Measurements from ENCODE around the gene OPRL1.

Gene OPRL1

DNA sequence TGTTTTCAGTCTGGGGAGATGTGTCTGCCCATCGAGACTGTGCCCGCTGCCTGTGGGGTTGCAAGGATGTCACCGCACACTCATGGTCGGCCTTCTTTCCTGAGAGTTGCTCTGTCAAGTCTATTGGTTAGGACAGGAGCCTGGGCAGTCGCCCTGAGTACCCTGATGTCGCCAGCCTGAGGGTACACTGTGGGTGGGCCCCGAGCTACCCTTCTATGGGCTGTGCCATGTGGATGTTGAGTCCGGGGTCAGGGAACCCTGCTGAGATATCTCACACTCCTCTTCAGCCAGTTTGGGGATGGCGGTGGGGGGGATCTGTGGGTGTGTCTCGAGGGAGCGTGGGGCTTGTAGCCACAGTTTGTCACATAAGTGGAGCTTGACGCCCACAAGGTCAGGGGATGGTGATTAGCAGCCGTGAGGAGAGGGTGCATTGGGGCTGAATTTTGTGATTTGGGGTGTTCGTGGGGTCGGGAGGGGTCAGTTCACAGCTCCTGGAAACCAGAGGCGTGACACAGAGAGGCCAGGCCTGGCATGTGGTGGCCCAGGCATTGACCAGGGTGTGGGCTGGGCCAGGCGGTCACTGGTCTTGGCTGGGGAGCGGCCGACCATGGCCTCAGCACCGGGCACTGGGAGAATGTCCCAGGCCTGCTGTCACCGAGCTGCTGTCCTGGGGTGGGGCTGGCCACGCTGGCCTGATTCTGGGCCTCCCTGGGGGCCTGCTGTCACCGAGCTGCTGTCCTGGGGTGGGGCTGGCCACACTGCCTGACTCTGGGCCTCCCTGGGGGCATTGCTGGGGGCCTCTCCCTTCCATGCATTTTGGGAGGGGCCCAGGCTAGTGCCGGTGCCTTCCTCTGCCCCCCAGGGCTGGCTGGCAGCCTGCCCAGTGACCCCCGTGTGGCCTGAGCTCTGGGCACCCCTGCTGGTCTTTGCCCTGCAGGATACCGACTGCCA, 29.1 kb downstream of the OPRL1 start:
- H3K27me3 ChIP-seq (ENCODE audit: control insufficient read depth, insufficient read depth, low read length), result peaks cover 4% of the 10 kb centered on the region; the same call in 1 of the 2 replicates
- no peaks in the 10 kb centered on the region for H3K9me3 ChIP-seq (ENCODE audit: control insufficient read depth, insufficient read depth, low read depth, low read length)
- H3K4me3 ChIP-seq (ENCODE audit: low read depth, low read length), result no peak overlapping the region
- no peaks in the 10 kb centered on the region for H3K36me3 ChIP-seq (ENCODE audit: control insufficient read depth, insufficient read depth, low read length)
- no peak overlapping the region for H3K9ac ChIP-seq (ENCODE audit: low read length)
- H3K27ac ChIP-seq (ENCODE audit: low read depth, low read length), result no peak overlapping the region
- H3K4me1 ChIP-seq (ENCODE audit: control insufficient read depth, insufficient read depth, low read length), result peaks cover 7% of the 10 kb centered on the region

DNA sequence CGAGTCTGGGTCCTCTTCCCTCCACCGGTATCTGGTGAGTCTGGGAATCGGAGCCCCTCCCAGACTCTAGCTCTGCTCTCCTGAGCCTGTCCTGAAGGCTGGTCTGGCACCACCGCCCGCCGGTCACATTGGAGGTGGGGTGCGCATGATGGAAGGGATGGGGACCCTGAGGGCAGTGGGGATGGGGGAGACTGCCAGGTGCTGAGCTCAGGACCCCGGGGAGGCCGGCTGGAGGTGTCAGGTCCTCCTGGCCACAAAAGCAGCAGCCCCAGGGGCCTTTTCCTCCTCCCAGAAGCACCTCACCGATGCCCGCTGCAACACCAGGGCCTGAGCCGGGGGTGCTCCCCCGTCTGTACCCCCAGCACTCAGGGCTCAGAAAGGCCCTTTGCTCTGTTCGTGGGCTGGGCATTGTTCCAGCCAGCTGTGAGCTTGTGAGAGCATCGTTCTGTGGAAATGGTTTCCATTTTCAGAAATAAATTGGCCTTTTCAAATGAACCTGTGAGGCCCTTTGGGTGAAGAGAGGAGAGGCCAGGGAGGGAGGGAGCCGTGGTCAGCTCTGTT, 30.0 kb downstream of the OPRL1 start:
- Histone ChIP-seq H3K4me1 (ENCODE audit: control insufficient read depth, insufficient read depth, low read length) (peaks cover 4% of the 10 kb centered on the region; the same call in 1 of the 2 replicates), H3K36me3 (ENCODE audit: control insufficient read depth, insufficient read depth, low read length) (no peaks in the 10 kb centered on the region), H3K27me3 (ENCODE audit: control insufficient read depth, insufficient read depth, low read length) (peaks cover 4% of the 10 kb centered on the region; the same call in 1 of the 2 replicates), H3K9me3 (ENCODE audit: control insufficient read depth, insufficient read depth, low read depth, low read length) (no peaks in the 10 kb centered on the region), H3K9ac (ENCODE audit: low read length) (no peak overlapping the region), H3K27ac (ENCODE audit: low read depth, low read length) (no peak overlapping the region), H3K4me3 (ENCODE audit: low read depth, low read length) (no peak overlapping the region)

DNA sequence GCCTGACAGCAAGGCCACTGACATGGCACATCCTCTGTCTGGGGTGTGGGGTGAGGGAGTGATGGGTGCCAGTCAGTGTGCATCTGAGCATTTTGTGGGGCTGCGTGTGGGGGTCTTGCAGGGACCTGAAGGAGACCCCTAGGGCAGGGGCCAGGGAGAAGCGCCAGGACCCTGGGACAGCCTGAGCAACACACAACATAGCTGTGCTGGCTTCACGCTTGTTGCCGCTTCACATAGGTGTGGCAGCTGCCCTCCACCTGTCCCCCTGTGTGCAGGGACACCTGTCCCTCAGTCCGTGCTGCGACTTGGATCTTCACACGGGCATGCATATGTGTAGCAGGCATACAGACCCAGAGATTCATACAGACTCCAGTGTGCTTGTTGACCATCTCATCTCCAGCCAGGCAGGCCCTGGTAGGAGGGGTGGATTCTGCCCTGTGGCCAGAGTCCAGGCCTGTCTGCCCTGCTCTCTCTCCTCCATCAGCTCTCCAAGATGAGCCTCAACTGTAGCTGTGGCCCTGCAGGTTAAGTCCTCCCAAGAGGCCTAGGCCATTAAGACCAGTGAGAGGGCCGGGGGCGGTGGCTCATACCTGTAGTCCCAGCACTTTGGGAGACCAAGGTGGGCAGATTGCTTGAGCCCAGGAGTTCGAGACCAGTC, 30.7 kb downstream of the OPRL1 start:
- Histone ChIP-seq H3K27me3 (ENCODE audit: control insufficient read depth, insufficient read depth, low read length) (peaks cover 4% of the 10 kb centered on the region; the same call in 1 of the 2 replicates), H3K4me3 (ENCODE audit: low read depth, low read length) (no peak overlapping the region), H3K9ac (ENCODE audit: low read length) (no peak overlapping the region), H3K36me3 (ENCODE audit: control insufficient read depth, insufficient read depth, low read length) (no peaks in the 10 kb centered on the region), H3K9me3 (ENCODE audit: control insufficient read depth, insufficient read depth, low read depth, low read length) (no peaks in the 10 kb centered on the region), H3K4me1 (ENCODE audit: control insufficient read depth, insufficient read depth, low read length) (peaks cover 4% of the 10 kb centered on the region; the same call in 1 of the 2 replicates), H3K27ac (ENCODE audit: low read depth, low read length) (no peak overlapping the region)

DNA sequence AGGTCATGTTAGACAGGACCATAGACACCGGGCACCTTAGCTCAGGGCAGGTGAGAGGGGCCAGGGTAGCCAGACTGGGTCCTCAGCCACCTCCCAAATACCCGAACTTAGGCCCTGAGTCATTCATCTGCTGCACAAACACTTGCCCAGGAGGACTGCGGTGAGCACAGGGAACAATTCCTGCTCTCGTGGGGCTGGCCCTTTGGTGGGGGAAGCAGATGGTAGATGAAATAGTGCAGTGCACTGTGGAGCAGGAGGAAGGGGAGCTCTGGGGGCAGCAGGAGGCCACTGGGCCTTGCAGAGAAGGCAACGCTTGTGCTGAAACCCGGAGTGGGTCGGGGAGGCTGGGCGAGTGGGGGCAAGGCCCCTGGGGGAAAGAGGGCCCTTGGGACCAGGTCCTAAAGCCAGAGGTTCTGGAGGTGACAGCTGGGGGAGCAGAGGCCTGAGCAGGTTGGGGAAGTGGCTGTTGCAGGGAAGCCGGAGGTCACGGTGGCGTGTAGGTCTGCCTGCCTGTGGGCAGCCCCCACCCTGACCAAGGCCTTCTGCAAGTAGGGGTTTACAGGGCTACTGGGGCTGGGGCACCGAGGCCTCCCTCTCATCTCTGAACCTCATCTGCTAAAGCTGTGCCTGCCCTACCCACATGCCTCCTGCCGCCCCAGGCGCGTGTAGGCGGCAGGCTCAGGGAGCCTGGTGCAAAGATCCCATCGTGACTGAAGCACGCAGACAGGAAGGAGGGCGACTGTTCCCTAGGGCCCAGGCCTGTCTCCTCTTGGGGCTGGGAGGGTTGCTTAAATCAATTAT, 32.2 kb downstream of the OPRL1 start:
- Histone ChIP-seq H3K27me3 (ENCODE audit: control insufficient read depth, insufficient read depth, low read length) (no peaks in the 10 kb centered on the region; the same call in 1 of the 2 replicates), H3K27ac (ENCODE audit: low read depth, low read length) (no peak overlapping the region), H3K4me3 (ENCODE audit: low read depth, low read length) (no peak overlapping the region), H3K4me1 (ENCODE audit: control insufficient read depth, insufficient read depth, low read length) (peaks cover 4% of the 10 kb centered on the region; the same call in 1 of the 2 replicates), H3K36me3 (ENCODE audit: control insufficient read depth, insufficient read depth, low read length) (no peaks in the 10 kb centered on the region), H3K9me3 (ENCODE audit: control insufficient read depth, insufficient read depth, low read depth, low read length) (no peaks in the 10 kb centered on the region), H3K9ac (ENCODE audit: low read length) (no peak overlapping the region)

DNA sequence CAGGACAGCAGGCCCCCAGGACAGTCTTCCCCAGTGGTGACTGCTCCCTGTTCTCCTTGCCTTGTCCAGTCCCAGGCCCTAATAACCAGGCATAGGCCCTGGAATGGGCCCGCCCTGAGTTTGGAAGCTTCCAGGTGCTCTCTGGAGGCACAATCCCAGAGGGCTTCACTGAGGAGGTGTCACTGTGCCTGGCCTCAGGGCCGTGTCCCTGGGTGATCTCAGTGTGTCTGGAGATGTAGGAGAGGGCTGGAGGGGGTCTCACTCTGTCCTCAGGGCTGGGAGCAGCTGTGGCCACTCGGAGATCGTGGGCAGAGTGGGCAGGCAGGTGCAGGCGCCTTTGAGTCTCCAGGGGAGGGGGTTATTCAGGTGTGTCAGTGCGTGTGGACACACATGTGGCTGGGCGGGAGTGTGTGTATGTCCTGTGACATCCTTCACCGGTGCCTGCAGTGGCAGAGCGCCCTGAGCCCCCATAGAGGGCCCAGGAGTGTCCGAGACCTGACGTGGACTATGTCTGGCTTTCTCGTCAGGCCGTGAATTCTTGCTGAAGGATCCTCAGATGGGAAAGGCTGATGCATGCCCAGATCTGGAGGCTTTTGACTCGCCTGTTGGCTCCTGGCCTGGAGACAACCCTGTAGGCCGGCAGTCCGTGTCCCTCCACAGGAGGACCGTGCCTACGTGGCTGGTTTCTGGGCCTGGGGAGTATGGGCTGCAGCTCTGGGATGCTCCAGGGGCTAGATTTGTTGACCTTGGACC, 33.0 kb downstream of the OPRL1 start:
- Histone ChIP-seq H3K4me3 (ENCODE audit: low read depth, low read length) (no peak overlapping the region), H3K36me3 (ENCODE audit: control insufficient read depth, insufficient read depth, low read length) (no peaks in the 10 kb centered on the region), H3K9ac (ENCODE audit: low read length) (no peak overlapping the region), H3K4me1 (ENCODE audit: control insufficient read depth, insufficient read depth, low read length) (peaks cover under 1% of the 10 kb centered on the region; the same call in 1 of the 2 replicates), H3K27ac (ENCODE audit: low read depth, low read length) (no peak overlapping the region), H3K9me3 (ENCODE audit: control insufficient read depth, insufficient read depth, low read depth, low read length) (no peaks in the 10 kb centered on the region), H3K27me3 (ENCODE audit: control insufficient read depth, insufficient read depth, low read length) (no peaks in the 10 kb centered on the region; the same call in 1 of the 2 replicates)

DNA sequence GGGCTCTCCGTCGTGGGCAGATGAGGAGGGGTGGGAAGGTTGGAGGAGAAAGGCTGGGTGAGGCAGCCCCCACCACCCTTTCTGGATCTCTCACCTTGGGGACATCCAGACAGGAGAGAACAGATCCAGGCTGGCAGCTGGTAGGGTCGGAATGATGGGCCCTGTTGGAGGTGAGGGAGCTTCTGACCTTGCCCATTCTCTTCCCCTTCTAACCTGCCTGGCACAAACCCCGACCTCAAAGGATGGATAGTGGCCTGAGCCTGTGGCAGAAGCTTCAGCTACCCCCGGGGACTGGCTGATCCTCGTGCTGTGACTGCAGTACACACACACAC, 33.5 kb downstream of the OPRL1 start:
- H3K27ac ChIP-seq (ENCODE audit: low read depth, low read length), result no peak overlapping the region
- no peaks in the 10 kb centered on the region for H3K9me3 ChIP-seq (ENCODE audit: control insufficient read depth, insufficient read depth, low read depth, low read length)
- no peaks in the 10 kb centered on the region for H3K4me1 ChIP-seq (ENCODE audit: control insufficient read depth, insufficient read depth, low read length)
- H3K9ac ChIP-seq (ENCODE audit: low read length), result no peak overlapping the region
- no peaks in the 10 kb centered on the region for H3K36me3 ChIP-seq (ENCODE audit: control insufficient read depth, insufficient read depth, low read length)
- no peaks in the 10 kb centered on the region; the same call in 1 of the 2 replicates for H3K27me3 ChIP-seq (ENCODE audit: control insufficient read depth, insufficient read depth, low read length)
- no peak overlapping the region for H3K4me3 ChIP-seq (ENCODE audit: low read depth, low read length)

DNA sequence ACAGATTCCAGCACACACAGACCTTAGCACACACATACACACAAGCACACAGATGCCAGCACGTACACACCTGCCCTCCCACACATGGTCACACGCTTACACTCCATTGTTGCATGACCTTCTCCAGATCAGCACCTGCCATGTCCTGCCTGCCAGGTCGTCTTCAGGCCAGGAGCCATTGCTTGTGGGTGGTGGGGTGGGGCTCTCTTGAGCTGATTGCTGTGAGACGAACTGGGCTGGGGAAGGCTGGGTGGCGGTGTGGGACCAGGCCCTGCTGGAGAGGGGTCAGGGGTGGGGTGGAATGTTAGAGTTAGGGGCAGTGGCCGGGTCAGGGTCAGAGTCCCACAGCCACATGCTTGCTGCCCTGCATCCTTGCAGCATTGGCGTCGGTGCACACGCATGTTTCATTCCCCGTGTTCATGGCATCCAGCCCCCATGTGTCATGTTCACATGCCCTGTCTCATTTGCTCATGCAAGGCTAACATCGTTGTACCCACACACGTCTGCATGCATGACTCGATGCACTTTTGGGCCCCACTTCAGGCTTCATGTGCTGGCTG, 34.0 kb downstream of the OPRL1 start:
- H3K9ac ChIP-seq (ENCODE audit: low read length), result no peak overlapping the region
- H3K4me3 ChIP-seq (ENCODE audit: low read depth, low read length), result no peak overlapping the region
- no peak overlapping the region for H3K27ac ChIP-seq (ENCODE audit: low read depth, low read length)
- no peaks in the 10 kb centered on the region for H3K36me3 ChIP-seq (ENCODE audit: control insufficient read depth, insufficient read depth, low read length)
- H3K27me3 ChIP-seq (ENCODE audit: control insufficient read depth, insufficient read depth, low read length), result no peaks in the 10 kb centered on the region; the same call in 1 of the 2 replicates
- H3K4me1 ChIP-seq (ENCODE audit: control insufficient read depth, insufficient read depth, low read length), result no peaks in the 10 kb centered on the region
- no peaks in the 10 kb centered on the region for H3K9me3 ChIP-seq (ENCODE audit: control insufficient read depth, insufficient read depth, low read depth, low read length)

DNA sequence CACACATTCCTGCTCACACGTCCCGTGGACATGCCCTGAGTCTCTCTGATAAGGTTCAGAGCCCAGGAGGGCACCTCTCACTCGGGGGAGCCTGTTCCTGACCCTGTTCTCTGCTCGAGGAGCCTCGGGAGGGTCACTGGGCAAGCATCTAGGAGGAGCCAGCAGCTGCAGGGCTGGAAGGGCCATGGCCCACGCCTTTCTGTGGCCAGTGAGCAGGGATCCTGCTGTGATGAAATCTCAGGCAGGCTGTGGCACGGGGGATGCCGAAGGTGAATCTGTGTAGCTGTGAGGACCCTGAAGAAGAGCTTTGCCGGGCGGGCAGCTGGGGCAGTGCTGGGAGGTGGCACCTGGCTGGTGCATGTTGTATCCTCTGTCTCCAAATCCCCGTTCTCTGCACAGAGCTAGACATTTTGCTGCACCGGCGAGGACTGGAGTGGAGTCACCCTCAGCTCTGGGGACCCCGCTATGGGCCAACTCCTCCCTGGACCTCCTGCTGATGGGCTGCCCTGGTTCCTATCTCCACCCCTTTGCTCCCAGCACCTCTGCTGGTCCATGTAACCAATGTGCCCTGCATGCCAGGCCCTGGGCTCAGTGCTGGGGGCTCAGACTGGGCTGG, 34.6 kb downstream of the OPRL1 start:
- Histone ChIP-seq H3K27me3 (ENCODE audit: control insufficient read depth, insufficient read depth, low read length) (no peaks in the 10 kb centered on the region; the same call in 1 of the 2 replicates), H3K9me3 (ENCODE audit: control insufficient read depth, insufficient read depth, low read depth, low read length) (no peaks in the 10 kb centered on the region), H3K4me1 (ENCODE audit: control insufficient read depth, insufficient read depth, low read length) (no peaks in the 10 kb centered on the region), H3K4me3 (ENCODE audit: low read depth, low read length) (no peak overlapping the region), H3K9ac (ENCODE audit: low read length) (no peak overlapping the region), H3K36me3 (ENCODE audit: control insufficient read depth, insufficient read depth, low read length) (no peaks in the 10 kb centered on the region), H3K27ac (ENCODE audit: low read depth, low read length) (no peak overlapping the region)

DNA sequence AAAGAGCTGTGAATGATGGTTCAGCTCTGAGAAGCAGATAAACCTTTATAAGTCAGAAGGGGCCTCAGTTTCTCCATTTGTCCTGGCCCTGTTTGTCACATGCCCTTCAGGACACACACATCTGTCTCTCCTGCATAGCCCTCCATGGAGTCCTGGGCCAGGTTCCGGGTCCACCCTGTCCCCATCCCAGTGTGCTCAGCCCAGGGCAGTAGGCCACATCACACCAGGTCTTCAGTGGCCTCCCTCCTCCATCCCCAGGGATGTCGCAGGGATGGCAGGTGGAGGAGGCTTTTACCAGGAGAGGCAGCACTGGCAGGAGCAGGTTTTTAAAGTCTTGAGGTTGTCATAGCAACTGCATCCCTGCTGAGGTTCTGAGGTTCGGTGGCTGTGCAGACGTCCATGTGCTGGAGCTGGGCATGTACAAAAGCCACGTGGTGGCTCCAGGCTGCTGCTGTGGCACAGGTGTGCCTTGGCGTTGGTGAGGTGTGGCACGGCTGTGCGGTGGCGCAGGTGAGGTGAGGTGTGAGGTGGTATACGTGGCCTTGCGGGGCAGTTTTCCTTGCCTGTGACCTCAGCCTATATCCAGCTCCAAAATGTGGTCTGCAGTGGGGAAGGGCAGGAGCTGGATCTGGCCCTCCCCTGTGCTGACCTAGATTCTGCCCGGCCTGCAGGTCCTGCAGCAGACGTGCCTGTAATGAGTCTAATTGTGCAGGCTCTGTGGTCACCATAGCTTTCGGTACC, 35.5 kb downstream of the OPRL1 start:
- Histone ChIP-seq H3K4me3 (ENCODE audit: low read depth, low read length) (no peak overlapping the region), H3K36me3 (ENCODE audit: control insufficient read depth, insufficient read depth, low read length) (no peaks in the 10 kb centered on the region), H3K27me3 (ENCODE audit: control insufficient read depth, insufficient read depth, low read length) (no peaks in the 10 kb centered on the region; the same call in 1 of the 2 replicates), H3K4me1 (ENCODE audit: control insufficient read depth, insufficient read depth, low read length) (peaks cover 3% of the 10 kb centered on the region; the same call in 1 of the 2 replicates), H3K27ac (ENCODE audit: low read depth, low read length) (no peak overlapping the region), H3K9me3 (ENCODE audit: control insufficient read depth, insufficient read depth, low read depth, low read length) (no peaks in the 10 kb centered on the region), H3K9ac (ENCODE audit: low read length) (no peak overlapping the region)

Measured in HUES6 (cell line).